ENCODE data around the gene TRIP11. TPM values are rescaled to one million over a fixed set of nuclear protein-coding genes. Genes with fewer than 3 reads are reported as not detected.
A peak's percentile ranks its signal among the peaks of the same experiment; 100 is the strongest.

Gene TRIP11
- total and polyA plus RNA-seq, 4 donors = 4.3 to 28.4 (median 16.6) TPM

DNA sequence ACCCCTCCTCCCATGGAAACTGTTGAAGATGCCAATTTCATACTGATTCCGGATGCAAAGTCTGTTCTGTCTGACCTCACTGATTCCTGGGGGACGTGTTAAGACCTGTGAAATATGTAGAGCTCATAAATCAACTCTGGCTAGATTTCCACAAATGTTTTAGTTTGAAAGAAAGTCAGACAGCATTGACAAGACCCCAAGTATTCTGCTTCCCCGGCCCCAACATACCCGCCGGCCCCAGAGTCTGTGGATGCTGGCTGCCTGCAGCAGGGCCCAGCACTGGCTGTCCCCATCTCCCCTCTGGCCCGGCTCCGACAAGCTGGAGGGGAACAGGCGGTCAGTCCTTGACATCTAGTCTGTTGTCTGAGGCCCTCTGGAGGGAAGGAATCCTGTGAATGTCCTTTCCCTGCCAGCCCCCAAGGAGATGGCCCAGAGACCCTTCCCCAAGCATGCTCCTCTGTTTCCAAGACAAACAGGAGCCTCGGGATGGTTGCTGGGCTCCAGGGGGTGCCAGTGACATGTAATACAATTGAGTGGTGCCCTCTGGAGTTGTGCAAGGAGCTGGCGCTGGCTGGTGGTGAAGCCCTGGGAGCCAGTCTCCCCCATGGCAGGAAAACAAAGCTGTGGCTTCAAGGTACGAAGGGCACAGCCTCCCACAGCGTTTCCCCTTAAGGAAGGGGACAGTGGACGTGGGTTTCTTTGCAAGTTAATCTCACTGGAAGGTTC lies 114.7 kb downstream of the TRIP11 start:
- WGBS = 76% methylated on average over 13 of the region's 13 CpGs
- Histone ChIP-seq H3K9me3 (ENCODE audit: control insufficient read depth in 4 of 4, low read length in 3 of 4) (no peaks in the 10 kb centered on the region), H3K4me3 (ENCODE audit: low read depth in 1 of 3, low read length in 3 of 3) (no peak overlapping the region), H3K27me3 (ENCODE audit: control insufficient read depth in 4 of 4, insufficient read depth in 4 of 4, low read length in 3 of 4) (no peaks in the 10 kb centered on the region), H3K36me3 (ENCODE audit: control insufficient read depth in 4 of 4, insufficient read depth in 3 of 4, low read depth in 1 of 4, low read length in 3 of 4) (no peaks in the 10 kb centered on the region), H3K27ac (ENCODE audit: low read depth in 1 of 2, low read length in 2 of 2) (no peak overlapping the region), H3K9ac (ENCODE audit: low read depth in 1 of 2, low read length in 2 of 2) (no peak overlapping the region), H3K4me1 (ENCODE audit: control insufficient read depth in 4 of 4, insufficient read depth in 4 of 4, low read length in 3 of 4) (peaks cover 0 to 2% (median 0%) of the 10 kb centered on the region in 4 donors)
- no peak for DNase-seq (ENCODE audit: low spot score)
- TF ChIP-seq, protein P1, sequence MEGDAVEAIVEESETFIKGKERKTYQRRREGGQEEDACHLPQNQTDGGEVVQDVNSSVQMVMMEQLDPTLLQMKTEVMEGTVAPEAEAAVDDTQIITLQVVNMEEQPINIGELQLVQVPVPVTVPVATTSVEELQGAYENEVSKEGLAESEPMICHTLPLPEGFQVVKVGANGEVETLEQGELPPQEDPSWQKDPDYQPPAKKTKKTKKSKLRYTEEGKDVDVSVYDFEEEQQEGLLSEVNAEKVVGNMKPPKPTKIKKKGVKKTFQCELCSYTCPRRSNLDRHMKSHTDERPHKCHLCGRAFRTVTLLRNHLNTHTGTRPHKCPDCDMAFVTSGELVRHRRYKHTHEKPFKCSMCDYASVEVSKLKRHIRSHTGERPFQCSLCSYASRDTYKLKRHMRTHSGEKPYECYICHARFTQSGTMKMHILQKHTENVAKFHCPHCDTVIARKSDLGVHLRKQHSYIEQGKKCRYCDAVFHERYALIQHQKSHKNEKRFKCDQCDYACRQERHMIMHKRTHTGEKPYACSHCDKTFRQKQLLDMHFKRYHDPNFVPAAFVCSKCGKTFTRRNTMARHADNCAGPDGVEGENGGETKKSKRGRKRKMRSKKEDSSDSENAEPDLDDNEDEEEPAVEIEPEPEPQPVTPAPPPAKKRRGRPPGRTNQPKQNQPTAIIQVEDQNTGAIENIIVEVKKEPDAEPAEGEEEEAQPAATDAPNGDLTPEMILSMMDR (IDR thresholded peaks at IDR 0.05; ENCODE audit: low read depth, low read length, missing input control) = no peak
- no peak for TF ChIP-seq FOXA2 (IDR thresholded peaks at IDR 0.05)
- TF ChIP-seq RXRA (IDR thresholded peaks at IDR 0.05) = peak; percentile 19 to 43
- TF ChIP-seq NR2F2 (IDR thresholded peaks at IDR 0.05) = peak; percentile 63
- peak in 1 of 2 donors; percentile 7 for TF ChIP-seq RAD21 (IDR thresholded peaks at IDR 0.05)
- no peak for TF ChIP-seq TAF1 (conservative IDR thresholded peaks at IDR 0.05)

DNA sequence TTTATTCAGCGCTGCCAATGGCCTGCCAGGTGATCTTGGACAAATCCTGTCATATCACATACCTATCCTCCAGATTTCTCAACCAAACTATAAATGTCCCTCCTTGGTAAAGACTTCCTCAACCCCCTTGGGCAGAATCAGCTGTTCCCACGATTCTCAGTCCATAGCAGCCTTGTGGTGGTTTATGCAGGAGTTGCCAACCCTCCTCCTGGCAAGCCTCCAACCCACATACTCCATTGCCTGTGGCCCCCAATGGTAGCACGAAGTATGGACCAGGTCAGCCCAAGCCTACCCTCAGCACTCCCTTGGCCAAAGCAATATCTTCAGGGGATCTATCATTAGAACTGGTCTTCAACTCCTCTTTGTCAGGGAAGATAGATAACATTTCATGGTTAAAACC lies 119.3 kb downstream of the TRIP11 start:
- no peaks in the 10 kb centered on the region for H3K9me3 ChIP-seq (ENCODE audit: control insufficient read depth in 4 of 4, low read length in 3 of 4)
- WGBS = 81% methylated on average over 3 of the region's 3 CpGs
- no peaks in the 10 kb centered on the region for H3K36me3 ChIP-seq (ENCODE audit: control insufficient read depth in 4 of 4, insufficient read depth in 3 of 4, low read depth in 1 of 4, low read length in 3 of 4)
- H3K4me3 ChIP-seq (ENCODE audit: low read depth in 1 of 3, low read length in 3 of 3) = no peak overlapping the region
- no peak overlapping the region for H3K9ac ChIP-seq (ENCODE audit: low read depth in 1 of 2, low read length in 2 of 2)
- DNase-seq (ENCODE audit: low spot score) = no peak
- H3K27me3 ChIP-seq (ENCODE audit: control insufficient read depth in 4 of 4, insufficient read depth in 4 of 4, low read length in 3 of 4) = no peaks in the 10 kb centered on the region
- no peak overlapping the region for H3K27ac ChIP-seq (ENCODE audit: low read depth in 1 of 2, low read length in 2 of 2)
- H3K4me1 ChIP-seq (ENCODE audit: control insufficient read depth in 4 of 4, insufficient read depth in 4 of 4, low read length in 3 of 4) = peaks cover 0 to 7% (median 4%) of the 10 kb centered on the region in 4 donors
- TF ChIP-seq FOXA2 (IDR thresholded peaks at IDR 0.05) = no peak
- TF ChIP-seq, protein P2, sequence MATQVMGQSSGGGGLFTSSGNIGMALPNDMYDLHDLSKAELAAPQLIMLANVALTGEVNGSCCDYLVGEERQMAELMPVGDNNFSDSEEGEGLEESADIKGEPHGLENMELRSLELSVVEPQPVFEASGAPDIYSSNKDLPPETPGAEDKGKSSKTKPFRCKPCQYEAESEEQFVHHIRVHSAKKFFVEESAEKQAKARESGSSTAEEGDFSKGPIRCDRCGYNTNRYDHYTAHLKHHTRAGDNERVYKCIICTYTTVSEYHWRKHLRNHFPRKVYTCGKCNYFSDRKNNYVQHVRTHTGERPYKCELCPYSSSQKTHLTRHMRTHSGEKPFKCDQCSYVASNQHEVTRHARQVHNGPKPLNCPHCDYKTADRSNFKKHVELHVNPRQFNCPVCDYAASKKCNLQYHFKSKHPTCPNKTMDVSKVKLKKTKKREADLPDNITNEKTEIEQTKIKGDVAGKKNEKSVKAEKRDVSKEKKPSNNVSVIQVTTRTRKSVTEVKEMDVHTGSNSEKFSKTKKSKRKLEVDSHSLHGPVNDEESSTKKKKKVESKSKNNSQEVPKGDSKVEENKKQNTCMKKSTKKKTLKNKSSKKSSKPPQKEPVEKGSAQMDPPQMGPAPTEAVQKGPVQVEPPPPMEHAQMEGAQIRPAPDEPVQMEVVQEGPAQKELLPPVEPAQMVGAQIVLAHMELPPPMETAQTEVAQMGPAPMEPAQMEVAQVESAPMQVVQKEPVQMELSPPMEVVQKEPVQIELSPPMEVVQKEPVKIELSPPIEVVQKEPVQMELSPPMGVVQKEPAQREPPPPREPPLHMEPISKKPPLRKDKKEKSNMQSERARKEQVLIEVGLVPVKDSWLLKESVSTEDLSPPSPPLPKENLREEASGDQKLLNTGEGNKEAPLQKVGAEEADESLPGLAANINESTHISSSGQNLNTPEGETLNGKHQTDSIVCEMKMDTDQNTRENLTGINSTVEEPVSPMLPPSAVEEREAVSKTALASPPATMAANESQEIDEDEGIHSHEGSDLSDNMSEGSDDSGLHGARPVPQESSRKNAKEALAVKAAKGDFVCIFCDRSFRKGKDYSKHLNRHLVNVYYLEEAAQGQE (IDR thresholded peaks at IDR 0.05) = no peak
- no peak for TF ChIP-seq RAD21 (IDR thresholded peaks at IDR 0.05)
- no peak for TF ChIP-seq FOXA1 (IDR thresholded peaks at IDR 0.05)

DNA sequence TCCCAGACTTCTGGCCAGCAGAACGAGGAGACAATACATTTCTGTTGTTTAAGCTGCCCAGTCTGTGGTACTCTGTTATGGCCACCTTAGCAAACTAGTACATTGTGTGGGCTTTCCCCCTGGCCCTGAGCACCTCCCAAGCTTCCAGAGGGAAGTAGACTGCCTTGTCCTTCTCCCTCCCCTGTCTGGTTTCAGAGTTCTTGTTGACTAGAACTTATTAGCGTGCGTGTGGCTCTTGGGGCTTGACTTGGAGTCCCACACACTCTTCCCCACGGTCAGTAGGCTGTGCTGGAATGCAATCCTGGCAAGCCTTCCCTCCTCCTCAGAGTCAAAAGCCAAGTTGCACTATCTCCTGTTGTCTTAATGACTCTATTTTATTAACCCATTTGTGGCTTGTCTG lies 120.0 kb downstream of the TRIP11 start:
- DNase-seq (ENCODE audit: low spot score) = no peak
- Histone ChIP-seq H3K4me3 (ENCODE audit: low read depth in 1 of 3, low read length in 3 of 3) (no peak overlapping the region), H3K27me3 (ENCODE audit: control insufficient read depth in 4 of 4, insufficient read depth in 4 of 4, low read length in 3 of 4) (no peaks in the 10 kb centered on the region), H3K4me1 (ENCODE audit: control insufficient read depth in 4 of 4, insufficient read depth in 4 of 4, low read length in 3 of 4) (peaks cover 0 to 7% (median 4%) of the 10 kb centered on the region in 4 donors), H3K36me3 (ENCODE audit: control insufficient read depth in 4 of 4, insufficient read depth in 3 of 4, low read depth in 1 of 4, low read length in 3 of 4) (no peaks in the 10 kb centered on the region), H3K9me3 (ENCODE audit: control insufficient read depth in 4 of 4, low read length in 3 of 4) (no peaks in the 10 kb centered on the region), H3K27ac (ENCODE audit: low read depth in 1 of 2, low read length in 2 of 2) (no peak overlapping the region), H3K9ac (ENCODE audit: low read depth in 1 of 2, low read length in 2 of 2) (no peak overlapping the region)
- WGBS = 49% methylated on average over 4 of the region's 4 CpGs
- no peak for TF ChIP-seq TAF1 (conservative IDR thresholded peaks at IDR 0.05)
- peak; percentile 59 for TF ChIP-seq NR2F2 (IDR thresholded peaks at IDR 0.05)

All from liver (tissue), 9 donors.